GM06990 (cell line): Measurements from ENCODE around the gene RAB40A.

Experiments
- DNase-seq: peaks from one replicate; pipeline ENCODE4 v3.0.0-alpha.2; 2011; ENCODE audit not compliant: insufficient read length; ENCODE audit errors: extremely low read depth
- H3K27me3 ChIP-seq: replicated peaks from 2 replicates; pipeline ENCODE4 v1.6.0; 2011; ENCODE audit warnings: low read length; ENCODE audit not compliant: control insufficient read depth, insufficient read depth
- H3K36me3 ChIP-seq: 2 replicates; pipeline ENCODE4 v1.5.1; 2011; ENCODE audit warnings: low read length; ENCODE audit not compliant: control insufficient read depth, insufficient read depth
- H3K4me3 ChIP-seq: replicated peaks from 2 replicates; pipeline ENCODE4 v1.5.1; 2011; ENCODE audit warnings: low read depth, mild to moderate bottlenecking, control low read depth, low read length
- TF ChIP-seq, protein P1 (sequence below): IDR thresholded peaks from 2 replicates; pipeline ENCODE4 v1.5.1; 2011; ENCODE audit warnings: low read length, control low read depth, mild to moderate bottlenecking, inconsistent platforms; ENCODE audit not compliant: insufficient read depth, poor library complexity, severe bottlenecking

RAB40A gene

DNA sequence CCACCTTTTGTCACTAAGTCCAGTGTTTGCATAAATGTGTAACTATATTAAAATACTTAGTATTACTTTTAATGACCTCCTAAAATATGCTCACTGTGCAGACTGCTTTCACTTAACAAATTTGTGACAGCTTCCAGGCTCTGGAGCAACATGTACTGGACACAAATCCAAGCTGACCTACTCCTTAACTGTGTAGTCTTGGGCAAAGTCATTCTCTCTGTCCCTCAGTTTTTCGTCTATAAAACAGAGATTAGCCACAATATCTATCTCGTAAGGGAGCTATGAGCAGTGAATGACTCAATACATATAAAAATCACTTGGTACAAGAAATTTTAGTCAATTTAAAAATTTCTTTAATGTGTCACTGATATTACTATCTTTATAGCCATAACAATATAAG lies 20.4 kb upstream of the RAB40A start:
- no peaks in the 10 kb centered on the region for H3K36me3 ChIP-seq
- no peaks in the 10 kb centered on the region for H3K27me3 ChIP-seq
- no peak for DNase-seq
- H3K4me3 ChIP-seq, result no peak overlapping the region
- TF ChIP-seq, protein P1, sequence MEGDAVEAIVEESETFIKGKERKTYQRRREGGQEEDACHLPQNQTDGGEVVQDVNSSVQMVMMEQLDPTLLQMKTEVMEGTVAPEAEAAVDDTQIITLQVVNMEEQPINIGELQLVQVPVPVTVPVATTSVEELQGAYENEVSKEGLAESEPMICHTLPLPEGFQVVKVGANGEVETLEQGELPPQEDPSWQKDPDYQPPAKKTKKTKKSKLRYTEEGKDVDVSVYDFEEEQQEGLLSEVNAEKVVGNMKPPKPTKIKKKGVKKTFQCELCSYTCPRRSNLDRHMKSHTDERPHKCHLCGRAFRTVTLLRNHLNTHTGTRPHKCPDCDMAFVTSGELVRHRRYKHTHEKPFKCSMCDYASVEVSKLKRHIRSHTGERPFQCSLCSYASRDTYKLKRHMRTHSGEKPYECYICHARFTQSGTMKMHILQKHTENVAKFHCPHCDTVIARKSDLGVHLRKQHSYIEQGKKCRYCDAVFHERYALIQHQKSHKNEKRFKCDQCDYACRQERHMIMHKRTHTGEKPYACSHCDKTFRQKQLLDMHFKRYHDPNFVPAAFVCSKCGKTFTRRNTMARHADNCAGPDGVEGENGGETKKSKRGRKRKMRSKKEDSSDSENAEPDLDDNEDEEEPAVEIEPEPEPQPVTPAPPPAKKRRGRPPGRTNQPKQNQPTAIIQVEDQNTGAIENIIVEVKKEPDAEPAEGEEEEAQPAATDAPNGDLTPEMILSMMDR, result no peak

DNA sequence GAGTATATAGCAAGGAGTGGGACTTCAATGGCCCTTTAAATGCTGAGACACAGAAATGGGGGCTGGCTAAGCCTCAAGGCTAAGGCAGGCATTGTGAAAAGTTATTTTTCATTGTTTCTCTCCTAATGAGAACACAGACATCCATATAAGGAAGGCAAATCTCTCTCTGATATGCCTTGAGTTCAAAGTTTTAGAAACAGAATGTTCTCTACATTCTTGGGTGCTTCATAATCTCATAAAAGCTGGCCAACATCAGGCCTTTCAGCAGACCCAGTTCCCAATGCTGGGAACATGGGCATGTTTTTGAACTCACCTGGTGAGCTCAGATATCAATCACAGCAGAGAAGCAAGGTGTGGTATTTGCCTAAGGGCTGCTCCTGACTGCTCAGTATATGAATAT lies 19.4 kb upstream of the RAB40A start:
- Histone ChIP-seq H3K36me3 (no peaks in the 10 kb centered on the region), H3K4me3 (no peak overlapping the region), H3K27me3 (no peaks in the 10 kb centered on the region)
- DNase-seq, result no peak
- TF ChIP-seq, protein P1, result no peak

DNA sequence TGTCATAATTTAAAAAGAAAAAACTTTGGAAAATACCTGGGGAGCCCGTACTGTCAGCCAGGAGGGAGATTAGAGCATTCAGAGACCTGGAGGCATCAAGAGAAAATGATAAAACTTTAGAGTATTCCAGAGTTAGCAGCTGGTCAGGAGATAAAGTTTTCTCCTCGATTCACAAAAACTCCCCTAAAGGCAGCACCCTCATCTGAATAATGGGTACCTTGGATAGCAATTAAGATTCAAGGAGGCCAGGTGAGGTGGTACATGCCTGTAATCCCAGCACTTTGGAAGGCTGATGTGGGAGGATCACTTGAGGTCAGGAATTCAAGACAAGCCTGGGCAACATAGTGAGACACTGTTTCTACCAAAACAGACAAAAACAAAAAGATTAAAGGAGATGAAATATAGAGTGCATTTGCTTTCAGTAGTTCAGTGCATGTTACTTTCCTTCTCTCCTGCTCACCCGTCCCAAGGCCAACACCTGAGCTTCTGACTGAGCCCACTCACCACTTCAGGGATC lies 18.6 kb upstream of the RAB40A start:
- TF ChIP-seq, protein P1, result no peak

DNA sequence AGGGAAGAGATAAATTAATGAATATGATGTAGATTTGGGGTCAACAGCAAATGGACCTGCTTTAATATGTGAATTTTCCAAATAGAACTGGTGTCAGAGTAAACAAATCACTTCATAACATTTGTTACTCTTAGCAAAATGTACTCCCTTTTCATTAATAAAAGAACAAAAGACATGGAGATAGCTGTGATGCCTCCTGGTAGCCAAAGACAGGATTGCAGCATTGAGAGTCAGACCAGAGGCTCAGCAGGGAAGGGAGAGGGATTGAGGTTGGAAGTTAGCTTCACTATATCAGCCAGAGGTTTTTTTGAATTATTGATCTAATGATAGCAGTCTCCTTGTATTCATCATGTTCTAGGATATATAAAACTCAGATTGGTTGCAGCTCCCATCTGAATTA lies 17.4 kb upstream of the RAB40A start:
- no peak for DNase-seq

More for the DNA sequence above, 18.6 kb upstream of the RAB40A start:
- no peak for DNase-seq
- no peak overlapping the region for H3K4me3 ChIP-seq
- H3K27me3 ChIP-seq, result no peaks in the 10 kb centered on the region
- no peaks in the 10 kb centered on the region for H3K36me3 ChIP-seq

DNA sequence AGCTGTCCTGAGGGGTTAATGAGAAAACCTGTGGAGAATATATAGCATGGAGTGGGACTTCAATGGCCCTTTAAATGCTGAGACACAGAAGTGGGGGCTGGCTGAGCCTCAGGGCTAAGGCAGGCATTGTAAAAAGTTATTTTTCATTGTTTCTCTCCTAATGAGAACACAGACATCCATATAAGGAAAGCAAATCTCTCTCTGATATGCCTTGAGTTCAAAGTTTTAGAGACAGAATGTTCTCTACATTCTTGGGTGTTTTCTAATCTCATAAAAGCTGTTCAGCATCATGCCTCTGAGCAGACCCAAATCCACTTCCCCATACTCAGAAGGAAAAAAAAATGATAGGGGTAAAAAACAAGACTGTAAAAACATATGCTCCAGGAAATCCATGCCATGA lies 16.8 kb upstream of the RAB40A start:
- Histone ChIP-seq H3K36me3 (no peaks in the 10 kb centered on the region), H3K27me3 (no peaks in the 10 kb centered on the region), H3K4me3 (no peak overlapping the region)
- DNase-seq, result no peak
- TF ChIP-seq, protein P1, result no peak

More for the DNA sequence above, 17.4 kb upstream of the RAB40A start:
- H3K36me3 ChIP-seq, result no peaks in the 10 kb centered on the region
- H3K4me3 ChIP-seq, result no peak overlapping the region
- TF ChIP-seq, protein P1, result no peak
- H3K27me3 ChIP-seq, result no peaks in the 10 kb centered on the region

DNA sequence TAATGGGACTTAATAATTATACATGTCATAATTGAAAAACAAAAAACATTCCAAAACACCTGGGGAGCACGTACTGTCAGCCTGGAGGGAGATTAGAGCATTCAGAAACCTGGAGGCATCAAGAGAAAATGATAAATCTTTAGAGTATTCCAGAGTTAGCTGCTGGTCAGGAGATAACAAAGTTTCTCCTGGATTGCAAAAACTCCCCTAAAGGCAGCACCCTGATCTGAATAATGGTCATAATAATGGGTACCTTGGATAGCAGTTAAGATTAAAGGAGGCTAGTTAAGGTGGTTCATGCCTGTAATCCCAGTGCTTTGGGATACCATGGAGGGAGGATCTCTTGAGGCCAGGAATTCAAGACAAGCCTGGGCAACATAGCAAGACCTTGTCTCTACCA lies 15.9 kb upstream of the RAB40A start:
- DNase-seq, result no peak
- TF ChIP-seq, protein P1, result no peak
- Histone ChIP-seq H3K27me3 (no peaks in the 10 kb centered on the region), H3K36me3 (no peaks in the 10 kb centered on the region), H3K4me3 (no peak overlapping the region)
